Activated CD8-positive, alpha-beta memory T cell treated with anti-CD3 and anti-CD28 coated beads for 4 hours (primary cell): Measurements from ENCODE around the gene KLHL30.

Source experiments
- DNase-seq, 2 donors: peaks; one replicate each; pipeline ENCODE4 v3.0.0-alpha.2; 2020; ENCODE audit warnings: low read depth in 2 of 2

Gene KLHL30, protein sequence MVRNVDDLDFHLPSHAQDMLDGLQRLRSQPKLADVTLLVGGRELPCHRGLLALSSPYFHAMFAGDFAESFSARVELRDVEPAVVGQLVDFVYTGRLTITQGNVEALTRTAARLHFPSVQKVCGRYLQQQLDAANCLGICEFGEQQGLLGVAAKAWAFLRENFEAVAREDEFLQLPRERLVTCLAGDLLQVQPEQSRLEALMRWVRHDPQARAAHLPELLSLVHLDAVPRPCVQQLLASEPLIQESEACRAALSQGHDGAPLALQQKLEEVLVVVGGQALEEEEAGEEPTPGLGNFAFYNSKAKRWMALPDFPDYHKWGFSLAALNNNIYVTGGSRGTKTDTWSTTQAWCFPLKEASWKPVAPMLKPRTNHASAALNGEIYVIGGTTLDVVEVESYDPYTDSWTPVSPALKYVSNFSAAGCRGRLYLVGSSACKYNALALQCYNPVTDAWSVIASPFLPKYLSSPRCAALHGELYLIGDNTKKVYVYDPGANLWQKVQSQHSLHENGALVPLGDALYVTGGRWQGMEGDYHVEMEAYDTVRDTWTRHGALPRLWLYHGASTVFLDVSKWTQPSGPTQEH

DNA sequence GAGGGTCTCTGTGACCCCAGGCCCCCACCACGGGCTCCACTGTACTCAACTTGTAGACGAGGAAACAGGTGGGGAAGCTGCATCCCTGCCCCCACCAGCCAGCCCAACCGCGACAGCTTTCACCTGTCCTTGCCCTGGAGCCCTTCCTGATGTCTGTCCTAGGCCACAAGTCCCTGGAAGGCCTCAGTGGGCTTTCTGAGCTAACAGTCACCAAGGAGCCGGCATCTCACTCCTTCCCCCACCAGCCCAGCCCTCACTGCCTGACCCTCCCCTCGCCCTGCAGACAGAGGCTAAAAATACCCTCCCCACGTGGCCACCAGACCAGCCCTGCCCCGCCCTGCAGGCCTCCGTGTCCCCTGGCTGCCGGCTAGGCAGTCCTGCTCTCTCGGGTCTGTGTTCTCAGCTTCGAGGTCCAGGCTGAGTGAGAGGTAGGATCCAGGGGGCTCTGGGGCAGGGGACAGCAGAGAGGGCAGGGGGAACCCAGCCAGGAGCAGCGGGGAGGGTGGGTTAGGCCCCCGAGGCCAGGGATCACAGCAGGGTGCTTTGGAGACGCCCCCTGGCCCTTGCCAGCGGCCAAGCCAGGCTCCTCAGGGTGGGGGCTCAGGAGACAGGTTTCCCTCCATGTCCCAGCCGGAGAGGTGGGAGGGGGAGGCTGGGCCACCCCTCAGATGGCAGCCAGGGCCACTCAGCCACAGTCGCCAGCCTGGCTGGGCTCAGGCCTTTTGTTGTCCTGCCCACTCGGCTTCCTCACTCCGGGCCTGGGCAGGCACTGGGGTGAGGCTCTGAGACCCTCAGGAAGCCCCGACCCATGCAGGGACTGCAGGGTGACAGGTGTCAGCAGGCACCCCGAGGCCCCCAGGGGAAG is at the start of gene KLHL30:
TSS of gene KLHL30 (plus strand) at position 338 of the 865 bp plus-strand sequence. CDS start 2,087 bp downstream, outside the sequence.
- DNase-seq, result no peak

DNA sequence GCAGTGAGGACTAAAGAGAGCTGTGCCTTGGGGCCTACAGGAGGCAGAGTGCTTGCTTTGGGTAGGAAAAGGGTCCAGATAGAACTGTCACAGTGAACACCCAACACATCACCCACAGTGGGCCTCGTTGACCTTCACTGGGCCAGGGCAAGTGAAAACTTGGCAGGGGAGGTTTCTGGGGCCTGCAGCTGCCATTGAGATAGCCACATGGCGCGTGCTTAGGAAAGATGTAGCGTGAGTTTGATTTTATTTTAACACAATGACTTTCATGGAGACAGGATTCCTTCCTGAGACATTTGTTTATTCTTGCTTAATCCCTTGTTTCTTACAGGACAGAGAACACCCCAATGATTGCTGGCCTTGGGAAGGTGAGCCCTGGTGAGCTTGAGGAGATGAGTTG is 47.6 kb upstream of the KLHL30 start:
- DNase-seq, result no peak

DNA sequence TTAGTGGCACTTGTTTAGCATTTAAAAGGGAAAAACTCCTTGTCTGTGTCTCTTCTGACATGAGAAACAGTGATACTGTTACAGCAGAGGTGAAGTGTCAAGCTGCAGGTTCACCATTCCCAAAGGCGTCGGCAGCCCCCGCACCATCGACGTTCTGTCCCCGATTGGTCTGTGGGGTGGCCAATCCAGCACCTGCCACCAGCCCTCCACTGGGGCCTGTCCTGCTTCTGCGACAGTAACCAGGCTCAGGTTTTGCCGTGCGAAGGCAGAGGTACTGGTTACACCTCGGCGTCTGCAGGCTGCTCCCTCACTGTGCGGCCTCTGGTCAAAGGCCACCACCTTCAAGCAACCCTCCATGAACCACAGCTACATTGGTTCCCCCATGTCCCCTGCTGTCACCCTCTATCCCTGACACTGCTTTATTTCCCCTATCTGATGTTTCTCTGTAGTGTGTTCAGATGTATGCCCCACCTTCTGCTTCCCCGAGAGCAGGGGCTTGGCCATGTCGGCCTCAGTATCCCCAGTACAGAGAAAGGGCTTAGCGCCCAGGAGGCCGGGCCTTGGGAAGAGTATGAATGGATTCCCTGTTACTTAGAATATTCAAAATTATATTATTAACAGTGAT is 46.9 kb upstream of the KLHL30 start:
- no peak for DNase-seq

DNA sequence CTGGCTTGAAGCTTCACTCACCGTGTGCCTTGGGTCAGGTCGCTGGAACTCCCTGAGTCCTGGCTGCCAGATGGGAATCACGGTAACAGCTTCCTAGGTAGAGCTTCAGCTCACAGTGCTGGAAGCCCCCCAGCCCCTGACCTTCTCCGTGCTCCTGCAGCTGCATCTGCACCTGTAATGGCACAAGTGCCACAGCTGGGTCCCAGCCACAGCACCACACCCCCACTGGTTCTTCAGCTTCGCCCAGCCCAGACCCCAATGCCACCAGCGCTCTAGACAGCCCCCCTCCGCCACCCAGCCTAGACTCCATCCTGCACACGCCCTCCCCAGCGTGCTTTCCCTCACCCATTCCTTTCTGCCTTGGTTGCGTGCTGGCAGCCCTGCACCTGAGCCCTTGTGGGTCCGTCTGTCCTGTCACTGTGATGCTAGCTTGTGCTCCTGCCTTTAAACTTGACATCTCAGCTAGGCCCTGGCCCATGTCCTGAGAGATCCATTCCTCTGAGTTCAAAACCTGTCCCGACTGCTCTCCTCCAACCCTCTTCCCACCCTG is 45.9 kb upstream of the KLHL30 start:
- no peak for DNase-seq

DNA sequence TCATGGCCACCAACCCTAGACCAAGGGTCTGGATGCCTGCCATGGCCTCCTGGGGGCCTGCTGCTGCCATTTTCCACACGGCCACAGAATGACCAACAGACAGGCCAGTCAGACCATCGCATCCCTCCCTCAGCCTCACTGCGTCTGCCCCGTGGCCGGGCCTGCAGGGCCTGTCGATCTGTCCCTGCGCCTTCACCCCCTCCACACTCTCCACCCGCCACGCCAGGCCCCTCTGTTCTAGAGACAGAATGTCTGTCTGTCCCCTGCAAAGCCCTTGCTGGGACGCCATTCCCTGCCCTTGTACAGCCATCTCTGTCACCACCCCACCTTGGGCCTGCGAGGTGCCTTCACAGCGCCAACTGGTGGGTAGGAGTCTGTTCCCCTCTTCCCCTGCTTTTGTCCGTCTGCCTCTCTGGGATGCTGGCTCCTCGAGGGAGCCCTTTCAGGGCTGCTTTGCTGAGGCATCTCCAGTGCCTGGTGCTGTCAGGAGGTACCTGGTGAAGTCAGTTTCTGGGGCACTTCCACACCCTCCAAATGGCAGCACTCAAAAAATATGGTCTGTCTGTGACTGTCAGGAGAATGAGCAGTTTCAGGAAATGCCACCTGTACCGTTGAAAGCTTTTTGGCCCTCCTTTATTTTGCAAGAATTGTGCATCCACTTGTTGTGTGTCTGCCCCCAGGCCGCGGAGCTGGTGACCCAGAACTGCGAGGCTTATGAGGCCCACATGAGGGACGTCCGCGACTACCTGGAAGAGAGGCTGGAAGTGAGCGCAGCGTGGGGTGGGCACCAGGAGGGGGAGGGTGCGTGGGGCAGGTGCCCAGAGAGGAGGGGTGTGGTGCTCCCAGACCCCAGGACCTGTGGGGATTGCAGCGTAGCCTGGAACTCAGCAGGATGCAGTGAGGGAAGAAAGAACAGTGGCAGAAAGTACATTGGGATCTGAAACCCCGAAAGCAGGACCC is 45.0 kb upstream of the KLHL30 start:
- no peak for DNase-seq

DNA sequence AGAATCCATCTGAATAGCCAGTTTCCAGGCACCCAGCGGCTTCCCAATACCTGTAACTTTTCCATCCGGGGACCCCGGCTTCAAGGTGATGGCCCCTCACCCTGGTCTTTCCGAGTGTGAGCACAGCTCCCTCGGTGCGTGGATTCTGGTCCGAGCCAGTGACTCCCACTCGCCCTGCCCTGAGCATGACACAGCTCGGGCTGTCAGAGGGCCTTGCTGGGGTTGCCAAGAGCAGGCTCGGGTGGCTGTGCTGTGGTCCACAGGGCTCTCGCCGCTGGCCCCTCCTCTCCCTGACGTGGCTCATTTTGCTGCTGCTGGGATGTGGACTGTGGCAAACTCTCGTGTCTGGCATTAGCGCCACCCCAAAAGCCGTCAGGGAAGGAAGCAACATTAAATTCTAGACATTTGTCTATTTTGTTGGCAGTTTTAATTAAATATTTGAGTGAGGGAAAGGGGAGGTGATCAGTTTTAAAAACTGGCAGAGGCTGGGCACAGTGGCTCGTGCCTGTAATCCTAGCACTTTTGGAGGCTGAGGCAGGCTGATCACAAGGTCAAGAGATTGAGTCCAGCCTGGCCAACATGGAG is 43.9 kb upstream of the KLHL30 start:
- no peak for DNase-seq

DNA sequence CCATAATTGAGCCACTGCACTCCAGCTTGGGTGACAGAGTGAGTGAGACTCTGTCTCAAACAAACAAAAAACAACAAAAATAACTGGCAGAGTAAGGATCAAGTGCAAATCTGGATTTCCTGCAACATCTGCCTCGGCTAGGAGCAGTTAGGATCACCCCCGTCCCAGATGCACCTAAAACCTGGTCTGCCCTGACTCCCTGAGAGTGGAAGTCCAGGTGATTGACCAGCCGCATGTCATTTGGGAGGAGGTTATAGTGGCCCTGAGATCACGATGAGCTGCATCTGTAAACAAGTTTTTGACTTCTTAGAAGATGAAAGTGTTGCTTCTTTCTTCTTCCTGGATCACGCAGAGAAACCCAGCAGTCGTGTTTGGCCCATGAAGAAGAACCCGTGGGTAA is 43.3 kb upstream of the KLHL30 start:
- no peak for DNase-seq

DNA sequence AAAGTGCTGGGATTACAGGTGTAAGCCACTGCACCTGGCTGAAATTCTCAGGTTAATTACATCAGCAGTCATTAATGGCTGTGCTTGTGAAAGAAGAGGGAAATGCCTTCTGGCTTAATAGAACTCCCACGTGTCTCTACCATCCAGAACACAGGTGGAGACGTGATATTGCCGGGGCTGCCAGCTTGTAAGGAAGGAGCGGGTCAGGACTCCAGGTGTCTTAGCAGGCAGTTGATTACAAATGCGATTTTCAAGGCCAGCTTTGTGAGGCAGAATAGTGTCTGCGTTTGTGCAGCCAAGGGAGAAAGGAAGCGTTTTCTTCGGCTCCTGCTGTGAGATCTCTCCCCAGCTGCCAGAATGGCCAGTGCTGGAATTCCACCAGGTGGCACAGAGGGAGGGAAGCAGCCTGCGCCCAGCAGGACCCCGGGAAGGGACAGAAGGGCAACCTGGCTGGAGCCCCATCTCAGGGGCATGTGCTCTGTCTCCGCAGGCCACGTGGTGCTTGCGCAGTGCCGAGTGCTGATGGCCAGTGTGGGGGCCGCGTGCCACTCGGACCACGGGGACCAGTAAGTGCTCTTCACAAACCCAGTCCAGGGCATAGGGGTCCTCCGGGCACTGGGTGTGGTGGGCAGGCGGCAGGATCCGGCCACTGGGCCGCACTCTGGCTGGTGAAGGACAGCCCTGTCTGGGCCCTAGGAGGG is 42.0 kb upstream of the KLHL30 start:
- DNase-seq, result no peak

DNA sequence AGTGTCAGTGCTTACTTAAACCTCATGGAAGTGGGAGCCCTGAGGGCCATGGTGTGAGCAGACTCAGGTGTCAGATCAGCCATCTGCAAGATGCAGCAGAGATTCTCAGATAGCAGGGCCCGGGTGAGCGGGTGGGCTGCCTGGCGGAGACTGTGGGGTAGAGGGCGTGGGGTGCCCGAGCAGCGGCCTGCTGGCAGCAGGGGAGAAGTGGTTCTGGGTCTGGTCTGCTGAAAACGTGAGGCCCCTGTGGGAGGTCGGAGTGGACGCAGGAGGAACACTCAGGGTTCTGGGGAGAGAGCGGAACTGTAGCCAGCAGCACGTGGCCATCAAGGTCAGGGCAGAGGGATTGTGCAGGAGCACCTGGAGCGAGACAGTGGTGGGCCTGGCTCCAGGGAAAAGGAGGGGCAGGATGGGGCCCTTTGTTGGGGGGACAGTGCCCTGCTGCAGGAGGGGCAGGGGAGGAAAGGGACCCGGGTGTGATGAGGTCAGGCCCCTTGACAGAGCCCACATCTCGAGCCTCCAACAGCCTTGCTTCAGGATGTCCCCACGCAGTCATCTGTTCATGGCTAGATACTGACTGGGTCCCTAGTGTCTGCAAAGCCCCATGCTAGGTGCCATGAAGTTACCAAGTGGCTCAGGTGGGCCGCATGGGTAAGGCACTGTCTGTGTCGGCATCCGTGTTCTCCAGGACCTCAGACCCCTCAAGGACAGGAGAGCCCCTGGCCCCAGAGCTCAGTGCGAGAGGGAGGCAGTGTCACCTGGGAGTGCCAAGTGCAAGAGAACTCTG is 41.1 kb upstream of the KLHL30 start:
- no peak for DNase-seq

DNA sequence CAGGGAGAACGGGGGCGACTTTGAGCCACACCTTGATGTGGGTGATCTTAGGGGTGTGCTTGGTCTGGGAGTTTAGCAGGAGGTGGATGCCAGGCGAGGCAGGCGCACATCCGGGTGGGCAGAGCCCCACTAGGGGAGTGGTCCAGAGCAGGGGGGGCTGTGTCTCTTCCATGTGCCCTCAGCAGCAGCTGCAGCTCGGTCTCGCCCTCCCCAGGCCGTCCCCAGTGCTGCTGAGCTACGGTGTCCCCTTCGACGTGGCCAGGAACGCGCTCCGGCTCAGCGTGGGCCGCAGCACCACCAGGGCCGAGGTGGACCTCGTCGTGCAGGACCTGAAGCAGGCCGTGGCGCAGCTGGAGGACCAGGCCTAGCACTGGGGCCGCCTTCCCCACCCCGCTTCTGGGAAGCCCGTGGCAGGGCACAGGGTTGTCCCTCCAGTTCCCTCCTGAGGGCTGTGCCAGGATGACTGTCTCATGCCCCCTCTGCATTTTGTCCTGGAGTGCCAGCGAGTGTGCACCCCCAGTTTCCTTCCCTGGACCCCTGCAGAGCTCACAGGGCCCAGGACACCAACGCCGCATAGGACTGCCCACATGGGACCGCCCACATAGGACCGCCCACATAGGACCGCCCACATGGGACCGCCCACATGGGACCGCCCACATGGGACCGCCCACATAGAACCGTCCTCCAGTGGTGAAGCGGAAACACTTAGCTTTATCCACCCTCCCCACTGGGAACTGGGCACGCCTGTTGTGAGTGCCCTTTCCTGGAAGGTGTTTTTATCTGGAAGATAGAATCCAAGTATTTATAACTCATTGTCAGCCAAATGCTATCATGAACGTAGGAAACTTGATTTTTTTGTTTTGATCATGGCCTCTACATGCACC is 40.2 kb upstream of the KLHL30 start:
- no peak for DNase-seq

DNA sequence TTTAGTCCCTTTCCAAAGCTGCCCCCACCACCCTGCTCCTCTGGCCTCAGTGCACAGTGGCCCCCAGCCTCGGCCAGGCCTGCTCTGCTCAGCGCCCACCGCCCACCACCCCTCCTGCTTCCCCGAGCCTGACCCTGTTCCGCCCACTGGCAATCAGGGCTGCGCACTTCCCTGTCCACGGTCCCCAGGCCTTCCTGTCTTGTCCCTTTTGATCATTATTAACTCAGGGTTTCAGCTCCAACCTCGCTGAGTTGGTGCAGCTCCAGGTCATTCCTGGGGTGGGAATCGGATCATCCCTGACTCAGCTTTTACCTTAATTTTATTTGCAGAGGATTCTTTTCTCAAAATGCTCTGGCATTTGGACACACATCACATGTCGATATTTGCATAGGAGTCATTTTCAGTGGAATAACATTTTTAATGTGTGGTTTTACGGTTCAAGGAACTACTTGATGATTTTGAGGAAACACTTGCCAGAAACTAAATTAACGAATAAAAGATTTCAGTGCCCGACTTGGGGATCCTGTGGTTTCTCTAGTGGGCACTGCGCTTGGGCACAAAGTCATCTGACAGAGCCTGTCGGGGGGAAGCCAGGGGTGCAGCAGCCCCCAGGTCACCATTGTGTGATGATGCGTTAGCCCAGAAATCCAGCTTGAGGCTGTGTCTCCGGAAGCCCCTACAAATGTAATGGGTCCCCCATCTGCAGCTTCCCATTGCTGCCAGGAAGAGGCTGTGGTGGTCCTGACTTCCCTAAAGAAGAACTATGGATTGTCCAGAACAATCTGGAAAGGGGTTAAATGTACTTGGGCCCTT is 39.4 kb upstream of the KLHL30 start:
- DNase-seq, result no peak

DNA sequence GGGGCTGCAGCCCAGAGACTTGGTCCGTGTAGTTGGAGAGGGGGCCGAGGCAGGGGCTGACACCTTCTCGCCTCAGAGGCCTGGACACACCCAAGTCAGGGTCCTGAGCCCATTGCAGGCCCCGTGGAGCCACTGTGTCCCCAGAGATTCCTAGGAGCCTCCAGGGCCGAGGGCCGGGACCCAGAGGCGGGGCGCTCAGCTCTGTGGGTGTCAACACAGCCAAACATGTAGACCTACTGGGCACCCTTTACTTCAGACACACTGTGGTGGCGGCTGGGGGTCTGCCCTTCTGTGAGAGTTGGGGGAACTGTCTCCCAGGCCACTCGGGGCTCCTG is 38.8 kb upstream of the KLHL30 start:
- no peak for DNase-seq

DNA sequence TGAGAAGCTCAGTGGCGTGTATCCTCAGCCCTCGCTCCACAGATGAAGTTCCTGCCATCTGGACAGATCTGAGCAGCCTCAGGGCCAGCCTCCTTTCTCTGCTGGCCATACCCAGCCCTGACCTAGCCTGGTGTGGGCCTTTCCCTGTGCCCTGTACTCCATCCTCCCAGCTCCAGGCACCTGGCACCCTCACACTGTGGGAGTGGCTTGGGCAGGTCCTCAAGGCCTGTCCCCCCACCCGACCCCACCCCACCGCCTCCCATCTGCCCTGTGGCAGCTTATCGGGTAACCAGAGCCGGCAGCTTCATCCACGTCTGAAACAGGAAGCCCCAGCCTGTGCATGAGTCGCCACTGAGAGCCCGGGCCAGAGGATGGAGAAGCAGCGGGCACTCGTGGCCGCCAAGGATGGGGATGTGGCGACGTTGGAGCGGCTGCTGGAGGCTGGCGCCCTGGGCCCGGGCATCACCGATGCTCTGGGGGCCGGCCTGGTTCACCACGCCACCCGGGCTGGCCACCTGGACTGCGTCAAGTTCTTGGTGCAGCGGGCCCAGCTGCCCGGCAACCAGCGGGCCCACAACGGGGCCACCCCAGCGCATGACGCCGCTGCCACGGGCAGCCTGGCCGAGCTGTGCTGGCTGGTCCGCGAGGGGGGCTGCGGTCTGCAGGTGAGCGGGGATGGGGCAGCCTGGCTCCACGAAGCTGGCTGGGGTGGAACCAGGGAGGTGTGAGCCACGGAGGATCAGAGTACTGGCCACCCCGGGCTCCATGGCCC is 38.2 kb upstream of the KLHL30 start, which contains the start of gene ESPNL:
TSS of gene ESPNL (plus strand) at position 292 of the 772 bp plus-strand sequence. CDS start at position 372, 80 bp downstream.
- DNase-seq, result no peak

DNA sequence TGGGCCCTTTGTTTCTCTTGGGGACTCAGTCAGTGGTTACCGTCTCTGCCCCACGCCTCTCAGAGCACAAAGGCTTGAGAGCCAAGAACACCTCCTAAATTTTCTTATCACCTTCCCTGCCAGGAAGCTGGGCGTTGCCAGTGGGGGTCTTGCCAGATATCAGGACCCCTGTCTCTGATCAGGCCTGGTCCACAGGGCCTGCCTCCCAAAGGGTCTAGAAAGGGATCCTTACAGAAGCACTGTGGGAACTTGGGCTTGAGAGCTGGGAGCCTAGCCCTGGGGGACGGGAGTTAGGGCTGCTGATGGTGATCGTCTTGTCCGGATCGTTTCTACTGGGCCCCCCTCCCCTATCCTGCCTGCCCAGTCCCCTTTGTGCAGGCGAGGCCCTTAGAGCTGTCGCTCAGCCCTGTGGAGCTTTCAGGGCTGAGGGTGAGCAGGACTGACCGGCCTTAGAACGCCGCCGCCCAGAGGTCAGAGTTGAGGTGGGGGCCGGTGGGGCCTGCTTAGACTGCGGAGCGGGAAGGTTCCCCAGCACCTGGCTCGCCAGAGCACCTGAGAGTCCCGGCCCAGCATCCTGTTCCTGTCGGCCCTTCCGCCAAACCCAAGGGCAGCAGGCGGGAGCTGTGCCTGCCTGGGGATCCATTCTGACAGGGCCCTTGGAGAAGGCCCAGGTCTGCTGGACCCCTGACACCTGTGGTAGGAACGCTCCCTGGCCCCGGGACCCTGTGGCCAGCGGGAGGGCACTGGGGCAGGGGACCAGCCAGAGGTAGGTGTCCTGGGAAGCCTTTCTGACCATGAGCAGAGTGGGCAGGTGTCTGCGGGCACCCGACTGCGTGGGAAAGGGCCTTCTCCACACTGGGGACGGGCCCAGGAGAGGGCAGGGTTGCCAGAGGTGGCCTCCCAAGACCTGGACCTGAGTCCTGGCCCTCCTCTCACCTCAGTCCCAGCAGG is 37.4 kb upstream of the KLHL30 start:
- no peak for DNase-seq
